HEK293 (cell line): ENCODE measurements around the gene HEXIM1.
A peak's percentile ranks its signal among the peaks of the same experiment; 100 is the strongest.

Experiments used
- HOXD13 ChIP-seq: sonication (generic); formaldehyde crosslinking; IDR thresholded peaks from 2 replicates; pipeline ENCODE4 v1.8.0; 2022; ENCODE audit warnings: missing genetic modification reagents, borderline replicate concordance
- PATZ1 ChIP-seq: fragments of 450-650 bp; formaldehyde crosslinking; IDR thresholded peaks from 2 replicates; pipeline ENCODE4 v1.5.1; 2016; ENCODE audit warnings: missing biosample characterization, missing genetic modification characterization
- PRDM10 ChIP-seq: fragments of 450-650 bp; formaldehyde crosslinking; IDR thresholded peaks from 2 replicates; pipeline ENCODE4 v1.5.1; 2016; ENCODE audit warnings: missing biosample characterization, missing genetic modification characterization
- PRDM6 ChIP-seq: fragments of 450-650 bp; formaldehyde crosslinking; IDR thresholded peaks from 2 replicates; pipeline ENCODE4 v1.5.1; 2017; ENCODE audit warnings: missing biosample characterization, missing genetic modification characterization
- SCRT2 ChIP-seq: fragments of 450-650 bp; formaldehyde crosslinking; IDR thresholded peaks from 2 replicates; pipeline ENCODE4 v1.5.1; 2016; ENCODE audit warnings: missing biosample characterization, missing genetic modification characterization
- WT1 ChIP-seq: fragments of 450-650 bp; formaldehyde crosslinking; IDR thresholded peaks from 2 replicates; pipeline ENCODE4 v1.5.1; 2016; ENCODE audit warnings: missing biosample characterization, missing genetic modification characterization
- YY2 ChIP-seq: fragments of 450-650 bp; formaldehyde crosslinking; IDR thresholded peaks from 2 replicates; pipeline ENCODE4 v1.5.1; 2016; ENCODE audit warnings: missing biosample characterization, missing genetic modification characterization
- ZBTB21 ChIP-seq: fragments of 450-650 bp; formaldehyde crosslinking; IDR thresholded peaks from 2 replicates; pipeline ENCODE4 v1.5.1; 2017; ENCODE audit warnings: missing biosample characterization, missing genetic modification characterization
- ZBTB48 ChIP-seq: fragments of 450-650 bp; formaldehyde crosslinking; IDR thresholded peaks from 2 replicates; pipeline ENCODE4 v1.5.1; 2016; ENCODE audit warnings: missing biosample characterization, missing genetic modification characterization
- ZEB2 ChIP-seq: fragments of 450-650 bp; formaldehyde crosslinking; IDR thresholded peaks from 2 replicates; pipeline ENCODE4 v1.5.1; 2016; ENCODE audit warnings: missing biosample characterization, missing genetic modification characterization
- ZFP37 ChIP-seq: fragments of 450-650 bp; formaldehyde crosslinking; IDR thresholded peaks from 2 replicates; pipeline ENCODE4 v1.5.1; 2016; ENCODE audit warnings: missing biosample characterization, missing genetic modification characterization
- ZNF184 ChIP-seq: fragments of 450-650 bp; IDR thresholded peaks from 2 replicates; pipeline ENCODE4 v1.5.1; 2018; ENCODE audit warnings: missing biosample characterization, mild to moderate bottlenecking, missing genetic modification characterization
- ZNF214 ChIP-seq: fragments of 450-650 bp; formaldehyde crosslinking; IDR thresholded peaks from 2 replicates; pipeline ENCODE4 v1.5.1; 2017; ENCODE audit warnings: missing biosample characterization, mild to moderate bottlenecking, missing genetic modification characterization, borderline replicate concordance
- ZNF24 ChIP-seq: fragments of 450-650 bp; formaldehyde crosslinking; IDR thresholded peaks from 2 replicates; pipeline ENCODE4 v1.5.1; 2016; ENCODE audit warnings: missing biosample characterization, missing genetic modification characterization
- ZNF302 ChIP-seq: fragments of 450-650 bp; formaldehyde crosslinking; IDR thresholded peaks from 2 replicates; pipeline ENCODE4 v1.5.1; 2016; ENCODE audit warnings: missing biosample characterization, missing genetic modification characterization, low read depth
- ZNF362 ChIP-seq: fragments of 450-650 bp; formaldehyde crosslinking; IDR thresholded peaks from 2 replicates; pipeline ENCODE4 v1.5.1; 2016; ENCODE audit warnings: missing biosample characterization, missing genetic modification characterization
- ZNF37A ChIP-seq: fragments of 450-650 bp; IDR thresholded peaks from 2 replicates; pipeline ENCODE4 v1.5.1; 2018; ENCODE audit warnings: missing biosample characterization, missing genetic modification characterization
- ZNF391 ChIP-seq: fragments of 450-650 bp; formaldehyde crosslinking; IDR thresholded peaks from 2 replicates; pipeline ENCODE4 v1.5.1; 2016; ENCODE audit warnings: low read depth, missing biosample characterization, missing genetic modification characterization, borderline replicate concordance
- ZNF404 ChIP-seq: fragments of 450-650 bp; formaldehyde crosslinking; IDR thresholded peaks from 2 replicates; pipeline ENCODE4 v1.5.1; 2017; ENCODE audit warnings: missing biosample characterization, missing genetic modification characterization
- ZNF433 ChIP-seq: fragments of 450-650 bp; formaldehyde crosslinking; IDR thresholded peaks from 2 replicates; pipeline ENCODE4 v1.5.1; 2016; ENCODE audit warnings: missing biosample characterization, missing genetic modification characterization, low read depth
- ZNF510 ChIP-seq: fragments of 450-650 bp; formaldehyde crosslinking; IDR thresholded peaks from 2 replicates; pipeline ENCODE4 v1.5.1; 2018; ENCODE audit warnings: mild to moderate bottlenecking, missing genetic modification characterization, missing biosample characterization; ENCODE audit not compliant: insufficient replicate concordance
- ZNF558 ChIP-seq: fragments of 450-650 bp; formaldehyde crosslinking; IDR thresholded peaks from 2 replicates; pipeline ENCODE4 v1.5.1; 2016; ENCODE audit warnings: missing biosample characterization, missing genetic modification characterization
- ZNF596 ChIP-seq: fragments of 450-650 bp; IDR thresholded peaks from 2 replicates; pipeline ENCODE4 v1.5.0; 2018; ENCODE audit warnings: missing biosample characterization, mild to moderate bottlenecking, missing genetic modification characterization, moderate library complexity
- ZNF600 ChIP-seq: fragments of 450-650 bp; formaldehyde crosslinking; IDR thresholded peaks from 2 replicates; pipeline ENCODE4 v1.5.1; 2016; ENCODE audit warnings: missing biosample characterization, missing genetic modification characterization
- ZNF629 ChIP-seq: fragments of 450-650 bp; formaldehyde crosslinking; IDR thresholded peaks from 2 replicates; pipeline ENCODE4 v1.5.1; 2017; ENCODE audit warnings: missing biosample characterization, missing genetic modification characterization
- ZNF654 ChIP-seq: fragments of 450-650 bp; formaldehyde crosslinking; IDR thresholded peaks from 2 replicates; pipeline ENCODE4 v1.5.1; 2016; ENCODE audit warnings: low read depth, missing biosample characterization, missing genetic modification characterization
- ZNF658 ChIP-seq: fragments of 450-650 bp; formaldehyde crosslinking; IDR thresholded peaks from 2 replicates; pipeline ENCODE4; 2016; ENCODE audit warnings: missing biosample characterization, missing genetic modification characterization
- ZNF76 ChIP-seq: fragments of 450-650 bp; formaldehyde crosslinking; IDR thresholded peaks from 2 replicates; pipeline ENCODE4; 2016; ENCODE audit warnings: low read depth, missing biosample characterization, missing genetic modification characterization, borderline replicate concordance
- ZNF843 ChIP-seq: fragments of 450-650 bp; formaldehyde crosslinking; IDR thresholded peaks from 2 replicates; pipeline ENCODE4 v1.5.1; 2016; ENCODE audit warnings: missing biosample characterization, missing genetic modification characterization

HEXIM1 gene

GRCh38 chr17:45150911-45151809, 2.9 kb downstream of the HEXIM1 start (continued):
- peak; percentile 8; the same call in 1 of the 2 replicates for TF ChIP-seq ZEB2
- no peak for TF ChIP-seq ZNF302 (tag by site-specific recombination)
- TF ChIP-seq SCRT2 (tag by site-specific recombination) = peak; percentile 63; the same call in 1 of the 2 replicates
- no peak for TF ChIP-seq ZFP37
- 0 out of 2 replicates have a peak, but pooled peaks have one; percentile 31 for TF ChIP-seq ZNF843 (tag by site-specific recombination)
- no peak for TF ChIP-seq ZBTB21 (tag by site-specific recombination)
- peak; percentile 97 for TF ChIP-seq PRDM6 (tag by site-specific recombination)
- TF ChIP-seq PRDM10 = peak; percentile 72
- no peak for TF ChIP-seq ZNF184 (tag by site-specific recombination)
- no peak for TF ChIP-seq YY2
- 0 out of 2 replicates have a peak, but pooled peaks have one; percentile 5 for TF ChIP-seq ZNF24 (tag by site-specific recombination)
- TF ChIP-seq HOXD13 (CRISPR knock-in tag) = no peak
- no peak for TF ChIP-seq ZNF404
- TF ChIP-seq ZNF596 (tag by site-specific recombination) = no peak
- TF ChIP-seq ZNF510 (tag by site-specific recombination) = no peak
- no peak for TF ChIP-seq ZNF433 (tag by site-specific recombination)
- no peak for TF ChIP-seq ZNF558 (tag by site-specific recombination)
- no peak for TF ChIP-seq ZNF37A
- TF ChIP-seq ZBTB48 (tag by site-specific recombination) = no peak
- TF ChIP-seq ZNF600 (tag by site-specific recombination) = peak; percentile 91
- no peak for TF ChIP-seq ZNF391
- TF ChIP-seq ZNF654 (tag by site-specific recombination) = no peak
- TF ChIP-seq ZNF658 (tag by site-specific recombination) = no peak
- 0 out of 2 replicates have a peak, but pooled peaks have one; percentile 32 for TF ChIP-seq WT1 (tag by site-specific recombination)
- no peak for TF ChIP-seq ZNF76 (tag by site-specific recombination)
- no peak for TF ChIP-seq ZNF362 (tag by site-specific recombination)
- TF ChIP-seq ZNF629 (tag by site-specific recombination) = 0 out of 2 replicates have a peak, but pooled peaks have one; percentile 9
- peak; percentile 6; the same call in 1 of the 2 replicates for TF ChIP-seq PATZ1 (tag by site-specific recombination)
- no peak for TF ChIP-seq ZNF214
